GM18519 (cell line): ENCODE measurements around the gene CAMKK2.
"Not testable (repeated sequence)": the region's sequence is repeated elsewhere in the genome, so short reads cannot be mapped to it uniquely, and the experiment has no call there.

Experiments
- ATAC-seq: cut with Tn5 transposase; IDR thresholded peaks from one replicate; pipeline ENCODE4 v1.9.1; 2021; ENCODE audit warnings: mild to moderate bottlenecking, moderate library complexity; ENCODE audit not compliant: unreplicated experiment, low FRiP score

CAMKK2 gene

GRCh38 chr12:121250359-121250758 is 46.1 kb downstream of the CAMKK2 start:
- no peak for ATAC-seq

- no peak for ATAC-seq
Measured at GRCh38 chr12:121248622-121249021, 47.9 kb downstream of the CAMKK2 start.

DNA sequence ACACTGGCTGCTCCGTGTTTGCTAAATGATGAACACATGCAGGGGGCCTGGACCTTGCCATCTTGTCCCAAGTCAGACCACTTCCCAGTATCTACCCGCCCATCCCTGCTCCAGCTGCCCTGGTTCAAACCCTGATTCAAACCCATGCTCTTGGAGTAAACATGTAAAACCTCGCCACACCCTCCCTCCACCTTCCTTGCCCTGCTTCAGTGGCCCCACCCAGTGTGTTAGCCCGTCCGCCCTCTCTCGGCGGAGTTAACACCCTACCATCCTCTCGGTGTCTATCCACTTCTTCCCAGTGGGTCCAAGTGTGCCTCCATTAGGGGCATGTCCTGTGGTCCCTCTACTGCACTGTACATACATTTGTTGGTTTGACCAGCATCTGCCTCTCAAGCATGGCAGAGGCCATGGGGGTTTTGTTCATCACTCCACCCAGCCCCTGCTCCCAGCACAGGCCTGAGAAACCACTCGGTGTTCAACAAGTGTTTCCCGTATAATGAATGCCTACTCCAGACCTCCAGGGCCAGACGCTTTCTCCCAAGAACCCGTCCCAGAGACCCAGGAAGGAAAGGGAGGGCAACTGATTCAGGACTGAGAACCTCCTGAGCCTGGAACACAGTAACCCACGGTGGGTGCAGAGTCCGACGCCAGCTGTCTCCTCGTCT is 49.5 kb downstream of the CAMKK2 start:
- ATAC-seq, result no peak

DNA sequence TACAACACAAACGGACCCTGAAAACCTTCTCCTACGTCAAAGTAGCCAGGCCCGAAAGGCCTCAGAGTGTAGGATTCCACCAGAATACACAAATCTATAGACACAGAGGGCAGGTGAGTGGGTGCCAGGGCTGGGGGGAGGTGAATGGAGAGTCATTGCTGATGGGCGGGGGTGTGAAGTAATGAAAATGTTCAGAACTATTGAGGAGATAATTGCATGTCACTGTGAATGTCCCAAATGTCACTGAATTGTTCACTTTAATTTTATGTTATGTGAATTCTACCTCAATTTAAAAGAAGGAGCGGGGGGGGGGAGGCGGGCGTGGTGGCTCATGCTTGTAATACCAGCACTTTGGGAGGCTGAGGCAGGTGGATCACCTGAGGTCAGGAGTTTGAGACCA is 50.6 kb downstream of the CAMKK2 start:
- ATAC-seq, result no peak

- no peak for ATAC-seq
Measured at GRCh38 chr12:121245031-121245430, 51.5 kb downstream of the CAMKK2 start.

DNA sequence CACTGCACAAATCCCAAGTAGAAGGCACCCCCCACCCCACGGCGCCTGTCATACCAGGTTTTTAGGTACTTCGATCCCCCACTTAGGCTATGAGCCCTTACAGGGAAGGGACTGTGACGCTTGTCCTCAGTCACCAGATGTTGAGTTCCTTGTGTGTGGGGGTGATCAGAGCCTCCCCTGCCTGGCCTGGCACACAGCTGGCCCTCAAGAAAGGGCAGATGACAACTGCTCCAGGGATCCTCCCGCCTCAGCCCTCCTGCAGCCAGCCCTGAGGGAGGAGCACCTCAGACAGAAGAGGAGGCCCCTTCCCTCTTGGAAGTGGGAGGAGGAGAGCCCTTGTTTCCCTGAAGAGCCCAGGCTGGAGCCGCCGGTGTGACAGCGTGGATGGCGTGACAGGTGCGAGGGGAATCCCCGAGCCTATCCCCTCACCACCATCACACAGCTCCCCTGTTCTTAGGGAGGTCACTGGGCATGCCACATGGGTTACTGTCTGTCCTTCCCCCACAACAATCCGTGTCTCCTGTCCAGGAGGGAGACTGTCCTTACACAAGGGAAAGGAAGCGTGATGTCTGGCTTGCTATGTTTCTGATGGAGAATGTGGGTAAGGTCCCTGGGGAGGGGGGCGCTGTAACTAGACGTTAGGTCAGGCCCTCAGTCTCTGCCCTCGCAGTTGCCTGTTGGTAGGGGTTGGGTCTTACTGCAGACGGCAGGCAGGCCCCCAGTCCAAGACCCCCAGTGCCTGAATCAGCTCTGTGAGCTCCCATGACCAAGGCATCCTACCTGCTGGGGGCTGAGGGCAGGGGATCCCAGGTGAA is 55.1 kb downstream of the CAMKK2 start:
- no peak for ATAC-seq

- no peak for ATAC-seq
Measured at GRCh38 chr12:121240484-121241101, 55.9 kb downstream of the CAMKK2 start.

DNA sequence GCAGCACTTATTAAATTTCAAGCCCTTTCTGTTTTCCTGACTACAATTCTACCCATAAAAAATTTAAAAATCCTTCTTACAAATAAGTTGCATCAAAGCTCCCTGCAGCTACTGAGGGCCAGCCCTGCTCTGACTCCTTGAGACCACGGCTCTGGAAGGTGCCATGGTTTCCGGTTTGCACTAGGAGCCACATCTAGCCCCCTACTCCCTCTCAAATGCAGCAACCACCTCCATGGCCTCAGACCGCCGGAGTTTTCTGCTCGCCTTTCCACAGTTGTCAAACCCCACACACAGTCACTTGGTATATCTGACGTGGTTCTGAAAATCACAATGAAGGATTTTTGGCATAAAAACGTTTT is 56.5 kb downstream of the CAMKK2 start:
- ATAC-seq, result no peak

DNA sequence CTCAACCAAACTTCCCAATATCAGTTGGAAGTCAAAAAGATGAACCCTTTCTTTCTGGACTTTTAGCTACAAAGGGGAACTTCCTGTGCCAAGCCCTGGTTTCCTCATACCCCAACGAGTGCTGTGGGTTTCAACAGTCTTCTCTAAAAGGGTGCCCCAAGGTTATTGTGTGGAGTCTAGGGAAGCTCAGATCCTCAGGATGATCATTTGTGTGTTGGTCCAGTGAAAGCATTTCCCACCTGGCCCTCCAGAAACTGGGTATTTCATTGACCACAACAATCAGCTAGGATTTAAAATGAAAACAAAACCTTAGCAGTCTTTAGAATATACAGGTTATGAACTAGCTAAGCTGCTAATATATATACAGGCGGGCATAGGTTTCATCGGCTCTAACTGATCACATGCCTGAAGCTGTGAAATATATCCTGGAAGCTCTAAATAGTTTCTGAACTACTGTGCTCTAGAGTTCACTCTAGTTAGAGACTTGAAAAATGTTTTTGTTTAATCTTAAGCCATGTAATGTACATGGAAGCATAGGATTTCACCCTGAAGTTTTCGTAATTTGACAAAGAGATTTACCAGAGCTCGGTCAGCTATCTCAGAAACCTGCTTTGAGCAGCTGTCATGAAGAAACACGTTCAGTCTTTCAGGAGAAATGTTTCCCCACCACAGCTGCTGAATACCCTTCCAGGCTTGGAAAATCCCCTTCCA is 57.0 kb downstream of the CAMKK2 start:
- ATAC-seq, result no peak

GRCh38 chr12:121238604-121239350 is 57.7 kb downstream of the CAMKK2 start:
- ATAC-seq, result no peak

DNA sequence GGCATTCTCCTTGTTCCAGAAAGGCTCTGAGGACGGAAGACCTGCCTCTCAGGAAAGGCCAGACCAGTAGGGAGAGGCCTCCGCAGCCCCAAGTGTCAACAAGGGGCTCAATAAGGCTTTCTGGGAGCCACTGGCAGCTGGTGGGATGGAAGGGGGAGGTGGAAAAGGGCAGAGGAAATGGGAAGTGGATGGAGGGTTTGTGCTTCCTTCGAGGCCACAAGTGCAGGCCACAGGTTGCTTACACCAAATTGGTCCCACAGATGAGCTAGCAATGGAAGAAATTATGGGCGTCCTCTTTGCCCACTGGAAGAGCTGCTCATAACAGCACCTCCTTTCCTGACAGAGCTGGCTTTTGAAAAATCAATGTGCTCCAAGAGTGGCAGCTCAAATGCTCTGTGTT is 58.4 kb downstream of the CAMKK2 start:
- no peak for ATAC-seq

GRCh38 chr12:121237415-121237814 is 59.1 kb downstream of the CAMKK2 start:
- ATAC-seq, result no peak

GRCh38 chr12:121236776-121237175 is 59.7 kb downstream of the CAMKK2 start:
- no peak for ATAC-seq

GRCh38 chr12:121233628-121234020 is 62.9 kb downstream of the CAMKK2 start:
- no peak for ATAC-seq

DNA sequence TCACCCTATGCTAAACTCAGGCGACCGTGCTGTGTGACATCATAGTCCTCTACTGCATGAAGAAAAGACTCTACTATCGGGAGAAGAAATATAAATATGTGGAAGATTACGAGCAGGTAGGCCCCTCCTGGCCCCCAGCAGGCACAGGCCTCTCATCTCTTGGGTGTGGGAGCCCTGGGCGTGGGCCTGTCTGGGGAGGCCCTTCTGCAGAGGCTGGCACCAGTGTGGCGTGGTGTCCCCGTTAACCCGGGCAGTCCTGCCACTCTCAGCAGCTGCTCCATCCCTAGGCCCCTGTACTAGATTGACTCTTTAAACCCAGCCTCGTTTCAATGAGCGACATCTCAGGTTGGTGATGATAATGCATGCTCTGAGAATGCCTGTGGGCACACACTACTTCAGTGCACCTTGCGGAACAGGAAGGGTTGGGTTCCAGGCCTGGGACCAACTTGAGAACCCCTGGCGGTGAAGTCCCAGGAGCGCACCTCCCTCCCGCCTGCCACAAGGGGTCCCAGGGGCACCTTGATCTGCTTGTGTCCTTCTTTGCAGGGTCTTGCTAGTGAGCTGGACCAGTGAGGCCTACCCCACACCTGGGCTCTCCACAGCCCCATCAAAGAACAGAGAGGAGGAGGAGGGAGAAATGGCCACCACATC is 63.4 kb downstream of the CAMKK2 start:
- ATAC-seq, result no peak

DNA sequence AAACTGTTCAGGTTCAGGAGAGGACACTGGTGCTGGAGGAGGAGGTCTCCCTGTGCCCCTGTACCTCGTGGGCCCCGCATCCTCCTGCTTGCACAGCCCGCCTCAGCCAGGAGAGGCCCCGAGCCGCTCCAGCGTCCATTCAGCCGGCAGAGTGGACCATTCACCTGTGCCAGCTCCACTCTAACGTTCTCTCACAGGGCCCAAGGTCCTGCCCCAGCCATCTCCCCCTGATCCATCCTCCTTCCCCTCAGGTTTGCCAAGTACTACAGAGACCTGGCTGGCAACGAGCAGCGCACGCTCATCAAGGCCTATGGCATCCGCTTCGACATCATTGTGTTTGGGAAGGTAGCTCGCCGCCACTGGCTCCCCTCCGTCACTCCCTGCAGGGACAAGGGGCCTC is 64.3 kb downstream of the CAMKK2 start:
- no peak for ATAC-seq

DNA sequence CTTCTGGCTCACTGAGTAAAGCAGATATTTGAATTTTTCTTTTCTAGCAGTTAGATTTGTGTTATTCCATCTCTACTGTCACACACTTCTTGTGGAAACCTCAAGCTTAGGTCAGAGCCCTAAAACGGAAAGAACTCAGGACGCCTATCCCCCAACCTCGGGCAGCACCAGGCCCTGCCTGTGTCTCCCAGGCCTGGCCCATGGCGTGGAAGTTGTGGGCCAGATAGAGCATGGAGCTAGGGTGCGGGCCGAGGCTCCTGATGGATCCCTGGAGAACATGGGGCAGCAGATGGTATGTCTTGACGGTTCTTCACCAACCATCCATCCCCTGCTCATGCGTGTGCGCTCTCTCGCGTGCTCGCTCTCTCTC is 66.0 kb downstream of the CAMKK2 start:
- ATAC-seq, result no peak

- not testable (repeated sequence) for ATAC-seq
Measured at GRCh38 chr12:121229826-121230537, 66.5 kb downstream of the CAMKK2 start.

- ATAC-seq, result no peak
Measured at GRCh38 chr12:121228919-121229665, 67.4 kb downstream of the CAMKK2 start.
